B cell (primary cell): ENCODE measurements around the gene TACR3. TPM values are rescaled to one million over a fixed set of nuclear protein-coding genes. Genes with fewer than 3 reads are reported as not detected.

Experiments
- ATAC-seq: fragments of 200-7000 bp; cut with Tn5 transposase; one replicate; pipeline ENCODE4 v1.10.0; 2021; ENCODE audit warnings: low read depth, mild to moderate bottlenecking, moderate number of reproducible peaks, moderate library complexity
- CTCF ChIA-PET: fragments of 350-600 bp; sonication (Branson Sonifier 250); formaldehyde crosslinking; loops from one replicate; lab custom pipeline; 2021; ENCODE audit warnings: antibody characterized with exemption, inconsistent platforms; lab: Charles Lee
- POLR2A ChIA-PET: fragments of 350-600 bp; sonication (Branson Sonifier 250); formaldehyde crosslinking; loops from one replicate; lab custom pipeline; 2021; ENCODE audit warnings: antibody characterized with exemption; lab: Charles Lee
- DNase-seq: peaks from one replicate; pipeline ENCODE4 v3.0.0; 2013
- H2AFZ ChIP-seq: 2 replicates; pipeline ENCODE4 v1.6.1; 2012; ENCODE audit warnings: mild to moderate bottlenecking, low read depth, low read length; ENCODE audit not compliant: insufficient read depth, poor library complexity, severe bottlenecking
- H3K27ac ChIP-seq, 2 donors: 1 replicate in 1 of 2; 2 replicates in 1 of 2; pipeline ENCODE4 v1.5.1; 2012 to 2013; ENCODE audit warnings: low read length in 2 of 2, mild to moderate bottlenecking in 2 of 2, moderate library complexity in 1 of 2
- H3K27me3 ChIP-seq, 4 experiments: fragments of 200-600 bp in 1 of 4; sonication (generic) in 1 of 4; replicated peaks in 1 of 4; 1 replicate in 2 of 4; 2 replicates in 2 of 4; pipeline versions ENCODE4 v1.6.1 to v1.7.0; 2013 to 2016; ENCODE audit warnings: low read length in 3 of 4, mild to moderate bottlenecking in 2 of 4, mixed read lengths in 1 of 4, moderate library complexity in 1 of 4; ENCODE audit not compliant: insufficient read depth in 4 of 4, control insufficient read depth in 3 of 4; ENCODE audit errors: control extremely low read depth in 1 of 4
- H3K36me3 ChIP-seq, 2 experiments: replicated peaks in 1 of 2; 1 replicate in 1 of 2; 2 replicates in 1 of 2; pipeline versions ENCODE4 v1.6.1 to v1.7.1; 2013; ENCODE audit warnings: low read length in 1 of 2; ENCODE audit not compliant: insufficient read depth in 2 of 2, control insufficient read depth in 1 of 2; ENCODE audit errors: control extremely low read depth in 1 of 2, extremely low read depth in 1 of 2
- H3K4me1 ChIP-seq, 2 donors: fragments of 200-600 bp in 1 of 2; sonication (generic) in 1 of 2; 1 replicate in 1 of 2; 2 replicates in 1 of 2; pipeline versions ENCODE4 v1.5.1 to v1.6.1; 2013 to 2017; ENCODE audit warnings: low read length in 2 of 2; ENCODE audit not compliant: control insufficient read depth in 2 of 2, insufficient read depth in 2 of 2
- H3K4me2 ChIP-seq: replicated peaks from 2 replicates; pipeline ENCODE3; 2012; ENCODE audit warnings: mild to moderate bottlenecking, low read depth, low read length; ENCODE audit not compliant: poor library complexity, severe bottlenecking
- H3K4me3 ChIP-seq, 5 experiments: fragments of 200-600 bp in 1 of 5; sonication (generic) in 1 of 5; 1 replicate in 3 of 5; 2 replicates in 2 of 5; pipeline versions ENCODE4 v1.5.1 to v1.7.0; 2011 to 2016; ENCODE audit warnings: low read length in 4 of 5, mild to moderate bottlenecking in 4 of 5, low read depth in 2 of 5, control low read depth in 1 of 5, moderate library complexity in 1 of 5; ENCODE audit not compliant: insufficient read depth in 1 of 5; ENCODE audit errors: control extremely low read depth in 1 of 5, extremely low read depth in 1 of 5
- H3K79me2 ChIP-seq: fragments of 200-600 bp; sonication (generic); one replicate; pipeline ENCODE4 v1.6.0; 2016; ENCODE audit warnings: low read length; ENCODE audit not compliant: control insufficient read depth, insufficient read depth
- H3K9ac ChIP-seq: fragments of 200-600 bp; sonication (generic); 2 replicates; pipeline ENCODE4 v1.6.1; 2017; ENCODE audit warnings: mild to moderate bottlenecking, low read length, moderate library complexity
- H3K9me3 ChIP-seq, 3 donors: one replicate each; pipeline versions ENCODE4 v1.6.1 to v1.7.1; 2013; ENCODE audit warnings: low read length in 2 of 3; ENCODE audit not compliant: control insufficient read depth in 2 of 3, insufficient read depth in 1 of 3; ENCODE audit errors: control extremely low read depth in 1 of 3
- H4K20me1 ChIP-seq: 2 replicates; pipeline ENCODE4 v1.6.0; 2012; ENCODE audit warnings: mild to moderate bottlenecking, low read length; ENCODE audit not compliant: insufficient read depth, control insufficient read depth, poor library complexity, severe bottlenecking
- H3K27ac Mint-ChIP-seq: one replicate; pipeline ENCODE4 v1.8.0; 2021; ENCODE audit warnings: mixed read lengths
- H3K27me3 Mint-ChIP-seq: one replicate; pipeline ENCODE4 v1.8.0; 2021; ENCODE audit warnings: mixed read lengths
- H3K4me1 Mint-ChIP-seq: one replicate; pipeline ENCODE4 v1.8.0; 2021; ENCODE audit warnings: mixed read lengths
- H3K4me3 Mint-ChIP-seq: one replicate; pipeline ENCODE4 v1.8.0; 2021; ENCODE audit warnings: mixed read lengths
- H3K9me3 Mint-ChIP-seq: one replicate; pipeline ENCODE4 v1.8.0; 2022; ENCODE audit warnings: mixed read lengths; ENCODE audit not compliant: insufficient read depth
- CTCF ChIP-seq: fragments of 200-600 bp; IDR thresholded peaks from one replicate; pipeline ENCODE4 v1.8.0; 2022; ENCODE audit warnings: antibody characterized with exemption, mild to moderate bottlenecking
- EZH2 ChIP-seq: IDR thresholded peaks from 2 replicates; pipeline ENCODE4 v1.6.1; 2012; ENCODE audit warnings: borderline replicate concordance, low read depth, mild to moderate bottlenecking, moderate library complexity, low read length; ENCODE audit not compliant: insufficient read depth, poor library complexity, severe bottlenecking
- WGBS: methylation state at CpG from one replicate; pipeline ENCODE4 v1.1.5; 2013; ENCODE audit warnings: missing lambda C conversion rate; ENCODE audit not compliant: insufficient coverage; 5-methylcytosine and 5-hydroxymethylcytosine counted together
- intact Hi-C: fragments of 100-400 bp; cut with micrococcal nuclease; formaldehyde crosslinking; loops from one replicate; pipeline ENCODE4 v1.10.0; 2022
- polyA plus RNA-seq: library from polyadenylated mRNA; depleted of rRNA; stranded (reverse); fragments of >200 nt; gene quantifications from 2 replicates; pipeline ENCODE4 v1.2.3, GENCODE V29; 2012
- total RNA-seq, 2 donors: library from RNA; stranded (reverse); fragments of 120-200 nt in 1 of 2; gene quantifications; 1 replicate in 1 of 2; 2 replicates in 1 of 2; pipeline versions ENCODE4 v1.2.3 to v1.2.4, GENCODE V29; 2013 to 2022

TACR3 gene
- total and polyA plus RNA-seq, 2 donors (not counting 1 experiment from before 2014, with no cell fraction given), result not detected

- Mint-ChIP-seq H3K9me3 (no peaks in the 10 kb centered on the region), H3K27ac (no peak overlapping the region), H3K4me3 (no peak overlapping the region), H3K4me1 (no peaks in the 10 kb centered on the region), H3K27me3 (no peaks in the 10 kb centered on the region)
- TF ChIP-seq EZH2 (no peak), CTCF (no peak)
- no peaks in the 10 kb centered on the region for H3K4me1 ChIP-seq
- no peaks in the 10 kb centered on the region for H3K79me2 ChIP-seq
- intact Hi-C loops, result no loop called here
- no peak for DNase-seq
- ChIA-PET CTCF (no interaction called here), POLR2A (no interaction called here)
- no peak overlapping the region for H3K4me3 ChIP-seq
- no peaks in the 10 kb centered on the region for H4K20me1 ChIP-seq
- no peak overlapping the region for H3K9ac ChIP-seq
- no peak overlapping the region for H2AFZ ChIP-seq
- no peak overlapping the region for H3K27ac ChIP-seq
- H3K4me2 ChIP-seq, result no peak overlapping the region
- peaks cover 0 to 5% (median 0%) of the 10 kb centered on the region in 3 donors for H3K9me3 ChIP-seq
- no peaks in the 10 kb centered on the region for H3K36me3 ChIP-seq
- ATAC-seq, result no peak
- no peaks in the 10 kb centered on the region for H3K27me3 ChIP-seq
Measured at GRCh38 chr4:103756741-103757140, 37.0 kb upstream of the TACR3 start.

GRCh38 chr4:103754844-103755243 lies 35.1 kb upstream of the TACR3 start:
- DNase-seq (no peak), ATAC-seq (no peak)
- Histone ChIP-seq H3K27ac (no peak overlapping the region), H3K9ac (no peak overlapping the region), H3K9me3 (peaks cover 0 to 5% (median 0%) of the 10 kb centered on the region in 3 donors), H3K4me1 (no peaks in the 10 kb centered on the region), H2AFZ (no peak overlapping the region), H3K79me2 (no peaks in the 10 kb centered on the region), H4K20me1 (no peaks in the 10 kb centered on the region), H3K4me3 (no peak overlapping the region), H3K4me2 (no peak overlapping the region), H3K36me3 (no peaks in the 10 kb centered on the region), H3K27me3 (no peaks in the 10 kb centered on the region)
- no CpG with 5 or more reads among the region's 3 CpGs for WGBS
- no peaks in the 10 kb centered on the region for H3K27me3 Mint-ChIP-seq
- CTCF ChIA-PET, result no interaction called here
- no peaks in the 10 kb centered on the region for H3K9me3 Mint-ChIP-seq
- no peaks in the 10 kb centered on the region for H3K4me1 Mint-ChIP-seq
- H3K4me3 Mint-ChIP-seq, result no peak overlapping the region
- TF ChIP-seq CTCF (no peak), EZH2 (no peak)
- POLR2A ChIA-PET, result no interaction called here
- H3K27ac Mint-ChIP-seq, result no peak overlapping the region
- intact Hi-C loops, result no loop called here
